Thyroid gland (tissue), 4 donors: ENCODE results near the gene WDR93. TPM values are rescaled to one million over a fixed set of nuclear protein-coding genes. Genes with fewer than 3 reads are reported as not detected.

Experiments used
- DNase-seq, 2 donors: peaks; one replicate each; pipeline ENCODE4 v3.0.0-alpha.2; 2019
- H3K27ac ChIP-seq, 3 donors: fragments of 200-600 bp; sonication (generic); 1 replicate in 2 of 3; 2 replicates in 1 of 3; pipeline ENCODE4 v1.5.1; 2016 to 2019; ENCODE audit warnings: mild to moderate bottlenecking in 1 of 3, moderate library complexity in 1 of 3
- H3K27me3 ChIP-seq: fragments of 200-600 bp; sonication (generic); one replicate; pipeline ENCODE4 v1.5.1; 2019
- H3K36me3 ChIP-seq, 2 donors: fragments of 200-600 bp; sonication (generic); one replicate each; pipeline ENCODE4 v1.5.1; 2016 to 2019
- H3K4me1 ChIP-seq, 2 donors: fragments of 200-600 bp; sonication (generic); one replicate each; pipeline ENCODE4 v1.5.1; 2017 to 2019
- H3K4me3 ChIP-seq, 3 donors: fragments of 200-600 bp; sonication (generic); replicated peaks in 1 of 3; 1 replicate in 2 of 3; 2 replicates in 1 of 3; pipeline ENCODE4 v1.5.1; 2016; ENCODE audit warnings: mild to moderate bottlenecking in 1 of 3
- H3K9me3 ChIP-seq: fragments of 200-600 bp; sonication (generic); one replicate; pipeline ENCODE4 v1.5.1; 2017
- POLR2A ChIP-seq, 2 donors: fragments of 450-650 bp; IDR thresholded peaks; one replicate each; pipeline ENCODE4 v1.6.1; 2017; ENCODE audit warnings: antibody characterized with exemption in 2 of 2, mild to moderate bottlenecking in 2 of 2, moderate library complexity in 1 of 2
- WGBS, 2 donors: methylation state at CpG; one replicate each; pipeline ENCODE4 v1.1.5; 2017; 5-methylcytosine and 5-hydroxymethylcytosine counted together
- intact Hi-C: fragments of 100-400 bp; cut with DNase I; formaldehyde crosslinking; loops from one replicate; pipeline ENCODE4 v1.15.1; 2023
- total RNA-seq, 4 donors: library from RNA; depleted of rRNA; stranded (reverse); fragments of >200 nt; gene quantifications; one replicate each; pipeline ENCODE4 v1.2.3, GENCODE V29; 2016
- TF ChIP-seq, protein P1 (sequence below), 6 experiments: fragments of 200-600 bp in 3 of 6; fragments of 450-650 bp in 3 of 6; sonication (generic) in 3 of 6; IDR thresholded peaks; one replicate each; pipeline ENCODE4 v1.5.1; 2016 to 2019; ENCODE audit warnings: antibody characterized with exemption in 6 of 6, mild to moderate bottlenecking in 2 of 6, inconsistent platforms in 1 of 6, moderate library complexity in 1 of 6

The WDR93 gene
- total RNA-seq, 4 donors from 2014 or later: 1.1 to 2.3 (median 2.3) TPM

DNA sequence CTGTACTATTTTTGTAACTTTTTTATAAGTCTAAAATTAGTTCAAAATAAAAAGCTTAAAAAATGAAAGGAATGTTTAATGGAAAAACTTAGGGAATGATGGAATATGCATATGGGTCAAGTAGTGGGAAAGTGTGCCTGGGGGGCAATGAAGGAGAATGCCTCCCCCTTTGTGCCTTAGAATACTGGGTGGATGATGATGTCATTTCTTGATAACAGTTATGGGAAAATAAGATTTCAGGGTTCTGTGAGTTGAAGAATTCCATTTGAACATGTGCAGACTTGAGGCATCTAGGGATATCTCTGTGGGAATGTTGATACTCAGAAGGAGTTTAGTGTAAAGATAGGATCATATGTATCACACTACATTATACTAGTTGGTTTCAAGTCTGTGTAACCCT lies 13.8 kb downstream of the WDR93 start:
- Histone ChIP-seq H3K4me1 (no peaks in the 10 kb centered on the region), H3K9me3 (no peaks in the 10 kb centered on the region), H3K36me3 (no peaks in the 10 kb centered on the region), H3K27ac (no peak overlapping the region), H3K27me3 (no peaks in the 10 kb centered on the region), H3K4me3 (no peak overlapping the region)
- no peak for DNase-seq
- TF ChIP-seq POLR2A (IDR thresholded peaks at IDR 0.05): no peak
- TF ChIP-seq, protein P1, sequence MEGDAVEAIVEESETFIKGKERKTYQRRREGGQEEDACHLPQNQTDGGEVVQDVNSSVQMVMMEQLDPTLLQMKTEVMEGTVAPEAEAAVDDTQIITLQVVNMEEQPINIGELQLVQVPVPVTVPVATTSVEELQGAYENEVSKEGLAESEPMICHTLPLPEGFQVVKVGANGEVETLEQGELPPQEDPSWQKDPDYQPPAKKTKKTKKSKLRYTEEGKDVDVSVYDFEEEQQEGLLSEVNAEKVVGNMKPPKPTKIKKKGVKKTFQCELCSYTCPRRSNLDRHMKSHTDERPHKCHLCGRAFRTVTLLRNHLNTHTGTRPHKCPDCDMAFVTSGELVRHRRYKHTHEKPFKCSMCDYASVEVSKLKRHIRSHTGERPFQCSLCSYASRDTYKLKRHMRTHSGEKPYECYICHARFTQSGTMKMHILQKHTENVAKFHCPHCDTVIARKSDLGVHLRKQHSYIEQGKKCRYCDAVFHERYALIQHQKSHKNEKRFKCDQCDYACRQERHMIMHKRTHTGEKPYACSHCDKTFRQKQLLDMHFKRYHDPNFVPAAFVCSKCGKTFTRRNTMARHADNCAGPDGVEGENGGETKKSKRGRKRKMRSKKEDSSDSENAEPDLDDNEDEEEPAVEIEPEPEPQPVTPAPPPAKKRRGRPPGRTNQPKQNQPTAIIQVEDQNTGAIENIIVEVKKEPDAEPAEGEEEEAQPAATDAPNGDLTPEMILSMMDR (IDR thresholded peaks at IDR 0.05): no peak
- intact Hi-C loops: no loop called here

GRCh38 chr15:89707577-89707976 lies 17.0 kb downstream of the WDR93 start:
- 82 to 83% methylated on average over 1 of the region's 1 CpG for WGBS, 2 donors
- Histone ChIP-seq H3K4me3 (no peak overlapping the region), H3K27me3 (no peaks in the 10 kb centered on the region), H3K36me3 (no peaks in the 10 kb centered on the region), H3K4me1 (no peaks in the 10 kb centered on the region), H3K9me3 (no peaks in the 10 kb centered on the region), H3K27ac (no peak overlapping the region)
- TF ChIP-seq POLR2A (IDR thresholded peaks at IDR 0.05): no peak
- TF ChIP-seq, protein P1 (IDR thresholded peaks at IDR 0.05): no peak
- intact Hi-C loops: no loop called here
- no peak for DNase-seq

DNA sequence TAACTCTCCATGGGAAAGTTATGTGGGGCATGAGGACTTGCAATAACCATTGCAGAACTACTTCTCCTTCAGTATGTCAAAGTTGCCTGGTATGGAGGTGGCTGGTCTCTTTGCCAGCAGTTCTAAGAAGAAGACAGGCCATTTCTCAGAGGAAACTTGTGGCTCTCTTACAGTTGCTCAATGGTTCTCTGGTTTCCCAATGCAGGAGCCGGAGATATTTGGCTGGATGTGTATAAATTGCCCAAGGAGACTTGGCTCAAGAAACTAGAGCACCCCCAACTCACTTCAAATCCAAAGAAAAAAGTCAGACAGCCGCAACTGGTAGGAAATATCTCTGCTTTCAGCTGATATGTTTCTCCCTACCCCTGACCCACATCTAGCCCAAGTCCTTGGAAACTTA lies 24.2 kb downstream of the WDR93 start:
- no peak for TF ChIP-seq POLR2A (IDR thresholded peaks at IDR 0.05)
- TF ChIP-seq, protein P1 (IDR thresholded peaks at IDR 0.05): no peak
- H3K9me3 ChIP-seq: no peaks in the 10 kb centered on the region
- no peaks in the 10 kb centered on the region for H3K36me3 ChIP-seq
- no peak overlapping the region for H3K27ac ChIP-seq
- 78 to 88% methylated on average over 2 of the region's 2 CpGs for WGBS, 2 donors
- H3K4me1 ChIP-seq: peaks cover 0 to 3% of the 10 kb centered on the region in 2 donors
- H3K27me3 ChIP-seq: no peaks in the 10 kb centered on the region
- DNase-seq: no peak
- no peak overlapping the region for H3K4me3 ChIP-seq
- intact Hi-C loops: no loop called here

DNA sequence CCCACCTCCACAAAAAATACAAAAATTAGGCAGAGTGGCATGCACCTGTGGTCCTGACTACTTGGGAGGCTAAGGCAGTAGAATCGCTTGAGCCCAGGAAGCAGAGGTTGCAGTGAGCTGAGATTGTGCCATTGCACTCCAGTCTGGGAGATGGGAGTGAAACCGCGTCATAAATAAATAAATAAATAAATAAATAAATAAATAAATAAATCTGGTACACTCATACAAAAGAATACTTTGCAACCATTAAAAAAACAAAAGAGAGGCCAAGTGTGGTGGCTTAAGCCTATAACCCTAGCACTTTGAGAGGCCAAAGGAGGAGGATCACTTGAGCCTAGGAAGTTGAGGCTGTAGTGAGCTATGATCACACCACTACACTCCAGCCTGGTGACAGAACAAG lies 32.4 kb downstream of the WDR93 start:
- no peaks in the 10 kb centered on the region for H3K9me3 ChIP-seq
- no peak for TF ChIP-seq POLR2A (IDR thresholded peaks at IDR 0.05)
- TF ChIP-seq, protein P1 (IDR thresholded peaks at IDR 0.05): no peak
- no peak overlapping the region for H3K4me3 ChIP-seq
- H3K4me1 ChIP-seq: no peaks in the 10 kb centered on the region
- intact Hi-C loops: no loop called here
- 80 to 94% methylated on average over 3 of the region's 3 CpGs for WGBS, 2 donors
- no peaks in the 10 kb centered on the region for H3K27me3 ChIP-seq
- no peaks in the 10 kb centered on the region for H3K36me3 ChIP-seq
- H3K27ac ChIP-seq: no peak overlapping the region
- no peak for DNase-seq

DNA sequence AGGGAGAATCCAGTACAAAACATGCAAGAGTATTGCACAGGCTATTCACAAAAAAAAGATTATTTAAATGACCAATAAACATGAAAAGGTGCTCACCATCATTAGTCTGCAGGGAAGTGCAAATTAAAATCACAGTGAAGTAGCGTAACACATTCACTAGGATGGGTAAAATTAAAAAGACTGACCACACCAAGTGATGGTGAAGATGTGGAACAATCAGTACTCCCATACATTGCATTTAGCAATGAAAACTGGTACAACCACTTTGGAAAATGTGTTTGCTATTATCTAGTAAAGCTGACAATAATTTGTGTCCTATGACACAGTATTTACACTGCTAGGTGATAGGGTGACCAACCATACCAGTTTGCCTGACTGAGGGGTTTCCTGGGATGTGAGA lies 34.0 kb downstream of the WDR93 start:
- H3K4me1 ChIP-seq: no peaks in the 10 kb centered on the region
- intact Hi-C loops: no loop called here
- WGBS, 2 donors: 100% methylated on average over 1 of the region's 1 CpG
- no peak overlapping the region for H3K4me3 ChIP-seq
- H3K9me3 ChIP-seq: no peaks in the 10 kb centered on the region
- TF ChIP-seq POLR2A (IDR thresholded peaks at IDR 0.05): no peak
- TF ChIP-seq, protein P1 (IDR thresholded peaks at IDR 0.05): no peak
- H3K27ac ChIP-seq: no peak overlapping the region
- DNase-seq: no peak
- no peaks in the 10 kb centered on the region for H3K27me3 ChIP-seq
- H3K36me3 ChIP-seq: no peaks in the 10 kb centered on the region
